Prostate gland (tissue), 2 donors: Measurements from ENCODE around the gene KLK12. TPM values are rescaled to one million over a fixed set of nuclear protein-coding genes. Genes with fewer than 3 reads are reported as not detected.
A peak's percentile ranks its signal among the peaks of the same experiment; 100 is the strongest.

Experiments
- DNase-seq: peaks from one replicate; pipeline ENCODE4 v3.0.0-alpha.2; 2019; ENCODE audit warnings: low spot score
- H3K27ac ChIP-seq, 2 donors: fragments of 200-600 bp; sonication (generic); 2 replicates each; pipeline ENCODE4 v1.5.1; 2017 to 2019
- H3K27me3 ChIP-seq: fragments of 200-600 bp; sonication (generic); replicated peaks from 2 replicates; pipeline ENCODE4 v1.5.1; 2019; ENCODE audit not compliant: insufficient read depth
- H3K36me3 ChIP-seq, 2 donors: fragments of 200-600 bp; sonication (generic); 1 replicate in 1 of 2; 2 replicates in 1 of 2; pipeline versions ENCODE4 v1.5.1 to v1.8.1; 2017 to 2019
- H3K4me1 ChIP-seq: fragments of 200-600 bp; sonication (generic); replicated peaks from 2 replicates; pipeline ENCODE4 v1.5.1; 2019
- H3K4me3 ChIP-seq, 2 donors: fragments of 200-600 bp; sonication (generic); 2 replicates each; pipeline ENCODE4 v1.5.1; 2017 to 2019
- H3K9me3 ChIP-seq: fragments of 200-600 bp; sonication (generic); 2 replicates; pipeline ENCODE4 v1.5.1; 2017
- CTCF ChIP-seq, 4 experiments: fragments of 200-600 bp in 2 of 4; fragments of 450-650 bp in 2 of 4; sonication (generic) in 2 of 4; IDR thresholded peaks; 1 replicate in 3 of 4; 2 replicates in 1 of 4; pipeline ENCODE4 v1.5.1; 2016 to 2019; ENCODE audit warnings: antibody characterized with exemption in 4 of 4, mild to moderate bottlenecking in 2 of 4, moderate library complexity in 2 of 4
- POLR2A ChIP-seq: fragments of 450-650 bp; IDR thresholded peaks from one replicate; pipeline ENCODE4 v1.6.1; 2016; ENCODE audit warnings: antibody characterized with exemption, mild to moderate bottlenecking
- POLR2AphosphoS5 ChIP-seq: sonication (generic); formaldehyde crosslinking; IDR thresholded peaks from one replicate; pipeline ENCODE4 v1.6.1; 2017; ENCODE audit warnings: antibody characterized with exemption
- WGBS: methylation state at CpG from one replicate; pipeline ENCODE4 v1.1.5; 2018; 5-methylcytosine and 5-hydroxymethylcytosine counted together
- intact Hi-C: fragments of 100-400 bp; cut with DNase I; formaldehyde crosslinking; loops from one replicate; pipeline ENCODE4 v1.14.2; 2022
- total RNA-seq, 2 donors: library from RNA; depleted of rRNA; stranded (reverse); fragments of >200 nt; gene quantifications; one replicate each; pipeline ENCODE4 v1.1.0, GENCODE V29; 2016

The KLK12 gene
- total RNA-seq, 2 donors from 2014 or later = 0.73 TPM; not detected in 1

GRCh38 chr19:51023946-51024345 is 10.9 kb downstream of the KLK12 start:
- H3K4me1 ChIP-seq = no peaks in the 10 kb centered on the region

GRCh38 chr19:51022526-51022925 is 12.3 kb downstream of the KLK12 start:
- no peaks in the 10 kb centered on the region for H3K4me1 ChIP-seq
- WGBS = 77% methylated on average over 14 of the region's 14 CpGs
- no peak overlapping the region for H3K4me3 ChIP-seq
- no peaks in the 10 kb centered on the region for H3K36me3 ChIP-seq
- intact Hi-C loops = no loop called here
- TF ChIP-seq POLR2A (no peak), POLR2AphosphoS5 (no peak)
- H3K9me3 ChIP-seq = no peaks in the 10 kb centered on the region
- H3K27ac ChIP-seq = no peak overlapping the region
- DNase-seq = no peak
- H3K27me3 ChIP-seq = no peaks in the 10 kb centered on the region

More at GRCh38 chr19:51023946-51024345, 10.9 kb downstream of the KLK12 start:
- no peak overlapping the region for H3K4me3 ChIP-seq
- no peaks in the 10 kb centered on the region for H3K9me3 ChIP-seq
- 80% methylated on average over 11 of the region's 11 CpGs for whole genome bisulfite sequencing
- no peak overlapping the region for H3K27ac ChIP-seq
- no peaks in the 10 kb centered on the region for H3K36me3 ChIP-seq
- DNase-seq = no peak
- no peaks in the 10 kb centered on the region for H3K27me3 ChIP-seq
- intact Hi-C loops = no loop called here
- TF ChIP-seq POLR2A (no peak), CTCF (IDR thresholded peaks at IDR 0.05) (no peak), POLR2AphosphoS5 (no peak)

- intact Hi-C loops = no loop called here
- 25% methylated on average over 7 of the region's 7 CpGs for WGBS
- Histone ChIP-seq H3K36me3 (no peaks in the 10 kb centered on the region), H3K4me3 (no peak overlapping the region), H3K4me1 (no peaks in the 10 kb centered on the region), H3K9me3 (no peaks in the 10 kb centered on the region), H3K27me3 (no peaks in the 10 kb centered on the region), H3K27ac (peak overlapping the region; percentile 72 to 80)
- TF ChIP-seq POLR2A (no peak), CTCF (IDR thresholded peaks at IDR 0.05) (peak; percentile 40 to 90 (median 80)), POLR2AphosphoS5 (peak; percentile 76)
- peak; percentile 70 for DNase-seq
Observed at GRCh38 chr19:51020988-51021651, 13.7 kb downstream of the KLK12 start.

GRCh38 chr19:51019544-51019925 is 15.3 kb downstream of the KLK12 start, which contains the start of gene KLK10:
TSS of gene KLK10 (minus strand) at chr19:51019709. CDS start at chr19:51019130, 579 bp downstream.
- DNase-seq = no peak
- WGBS = 6% methylated on average over 14 of the region's 14 CpGs
- TF ChIP-seq POLR2AphosphoS5 (no peak), CTCF (IDR thresholded peaks at IDR 0.05) (no peak), POLR2A (no peak)

GRCh38 chr19:51018745-51019543 is 15.9 kb downstream of the KLK12 start:
- Histone ChIP-seq H3K4me1 (no peaks in the 10 kb centered on the region), H3K9me3 (no peaks in the 10 kb centered on the region), H3K27me3 (no peaks in the 10 kb centered on the region), H3K36me3 (no peaks in the 10 kb centered on the region), H3K4me3 (peak overlapping the region; percentile 32 to 35), H3K27ac (peak overlapping the region; percentile 72 to 80)
- TF ChIP-seq CTCF (IDR thresholded peaks at IDR 0.05) = no peak
- TF ChIP-seq POLR2AphosphoS5 = peak; percentile 34
- TF ChIP-seq POLR2A = peak; percentile 66
- DNase-seq = peak; percentile 60
- intact Hi-C loops = no loop called here
- 3% methylated on average over 66 of the region's 68 CpGs for WGBS

More at GRCh38 chr19:51019544-51019925, 15.3 kb downstream of the KLK12 start, which contains the start of gene KLK10:
- Histone ChIP-seq H3K36me3 (no peaks in the 10 kb centered on the region), H3K27me3 (no peaks in the 10 kb centered on the region), H3K4me3 (peak within 1 kb of the TSS; percentile 32 to 35), H3K4me1 (no peaks in the 10 kb centered on the region), H3K27ac (peak within 1 kb of the TSS; percentile 72 to 80), H3K9me3 (no peaks in the 10 kb centered on the region)
- intact Hi-C loops = no loop called here
